ENCODE measurements around the gene MMEL1. TPM values are rescaled to one million over a fixed set of nuclear protein-coding genes. Genes with fewer than 3 reads are reported as not detected.

Gene MMEL1
- total and polyA plus RNA-seq, 7 donors: 0.66 to 37.2 (median 4.2) TPM; not detected in 1

GRCh38 chr1:2564815-2565374, 67.9 kb downstream of the MMEL1 start:
- 14 to 53% methylated on average over 14 of the region's 14 CpGs for WGBS, 2 donors
- no peak for TF ChIP-seq EP300 (IDR thresholded peaks at IDR 0.05)
- TF ChIP-seq POLR2AphosphoS5 (IDR thresholded peaks at IDR 0.05): no peak
- no peak for TF ChIP-seq CTCF (IDR thresholded peaks at IDR 0.05)
- TF ChIP-seq POLR2A (IDR thresholded peaks at IDR 0.05): no peak
- H3K27me3 ChIP-seq: peaks cover 0 to 32% (median 18%) of the 10 kb centered on the region in 3 donors
- no peak overlapping the region for H3K4me3 ChIP-seq
- no peak for DNase-seq
- no peak overlapping the region for H3K27ac ChIP-seq
- peaks cover 0 to 35% (median 7%) of the 10 kb centered on the region in 4 donors for H3K36me3 ChIP-seq
- intact Hi-C loops (cut with DNase I): no loop called here
- H3K4me1 ChIP-seq: no peaks in the 10 kb centered on the region
- H3K9me3 ChIP-seq: no peaks in the 10 kb centered on the region

GRCh38 chr1:2564006-2564814, 68.6 kb downstream of the MMEL1 start:
- intact Hi-C loops (cut with DNase I): no loop called here
- peaks cover 0 to 32% (median 18%) of the 10 kb centered on the region in 3 donors for H3K27me3 ChIP-seq
- H3K9me3 ChIP-seq: no peaks in the 10 kb centered on the region
- H3K36me3 ChIP-seq: peaks cover 0 to 42% (median 9%) of the 10 kb centered on the region in 4 donors
- H3K4me3 ChIP-seq: no peak overlapping the region
- no peak for TF ChIP-seq EP300 (IDR thresholded peaks at IDR 0.05)
- no peak for TF ChIP-seq CTCF (IDR thresholded peaks at IDR 0.05)
- TF ChIP-seq POLR2A (IDR thresholded peaks at IDR 0.05): no peak
- no peak for TF ChIP-seq POLR2AphosphoS5 (IDR thresholded peaks at IDR 0.05)
- no peak overlapping the region for H3K27ac ChIP-seq
- 69 to 83% methylated on average over 20 of the region's 20 CpGs for WGBS, 2 donors
- no peaks in the 10 kb centered on the region for H3K4me1 ChIP-seq
- no peak for DNase-seq

DNA sequence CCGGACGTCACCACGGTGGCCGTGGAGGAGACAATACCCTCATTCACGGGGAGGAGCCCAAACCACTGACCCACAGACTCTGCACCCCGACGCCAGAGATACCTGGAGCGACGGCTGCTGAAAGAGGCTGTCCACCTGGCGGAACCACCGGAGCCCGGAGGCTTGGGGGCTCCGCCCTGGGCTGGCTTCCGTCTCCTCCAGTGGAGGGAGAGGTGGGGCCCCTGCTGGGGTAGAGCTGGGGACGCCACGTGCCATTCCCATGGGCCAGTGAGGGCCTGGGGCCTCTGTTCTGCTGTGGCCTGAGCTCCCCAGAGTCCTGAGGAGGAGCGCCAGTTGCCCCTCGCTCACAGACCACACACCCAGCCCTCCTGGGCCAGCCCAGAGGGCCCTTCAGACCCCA, 69.6 kb downstream of the MMEL1 start:
- Histone ChIP-seq H3K27me3 (peaks cover 0 to 22% (median 18%) of the 10 kb centered on the region in 3 donors), H3K4me1 (peaks cover 0 to 9% (median 7%) of the 10 kb centered on the region in 4 donors), H3K27ac (no peak overlapping the region), H3K36me3 (peaks cover 5 to 52% (median 11%) of the 10 kb centered on the region in 4 donors), H3K4me3 (no peak overlapping the region), H3K9me3 (no peaks in the 10 kb centered on the region)
- TF ChIP-seq CTCF (IDR thresholded peaks at IDR 0.05) (no peak), EP300 (IDR thresholded peaks at IDR 0.05) (no peak), POLR2A (IDR thresholded peaks at IDR 0.05) (no peak), POLR2AphosphoS5 (IDR thresholded peaks at IDR 0.05) (no peak)
- WGBS, 2 donors: 89% methylated on average over 18 of the region's 18 CpGs
- intact Hi-C loops (cut with DNase I): no loop called here
- DNase-seq: no peak

DNA sequence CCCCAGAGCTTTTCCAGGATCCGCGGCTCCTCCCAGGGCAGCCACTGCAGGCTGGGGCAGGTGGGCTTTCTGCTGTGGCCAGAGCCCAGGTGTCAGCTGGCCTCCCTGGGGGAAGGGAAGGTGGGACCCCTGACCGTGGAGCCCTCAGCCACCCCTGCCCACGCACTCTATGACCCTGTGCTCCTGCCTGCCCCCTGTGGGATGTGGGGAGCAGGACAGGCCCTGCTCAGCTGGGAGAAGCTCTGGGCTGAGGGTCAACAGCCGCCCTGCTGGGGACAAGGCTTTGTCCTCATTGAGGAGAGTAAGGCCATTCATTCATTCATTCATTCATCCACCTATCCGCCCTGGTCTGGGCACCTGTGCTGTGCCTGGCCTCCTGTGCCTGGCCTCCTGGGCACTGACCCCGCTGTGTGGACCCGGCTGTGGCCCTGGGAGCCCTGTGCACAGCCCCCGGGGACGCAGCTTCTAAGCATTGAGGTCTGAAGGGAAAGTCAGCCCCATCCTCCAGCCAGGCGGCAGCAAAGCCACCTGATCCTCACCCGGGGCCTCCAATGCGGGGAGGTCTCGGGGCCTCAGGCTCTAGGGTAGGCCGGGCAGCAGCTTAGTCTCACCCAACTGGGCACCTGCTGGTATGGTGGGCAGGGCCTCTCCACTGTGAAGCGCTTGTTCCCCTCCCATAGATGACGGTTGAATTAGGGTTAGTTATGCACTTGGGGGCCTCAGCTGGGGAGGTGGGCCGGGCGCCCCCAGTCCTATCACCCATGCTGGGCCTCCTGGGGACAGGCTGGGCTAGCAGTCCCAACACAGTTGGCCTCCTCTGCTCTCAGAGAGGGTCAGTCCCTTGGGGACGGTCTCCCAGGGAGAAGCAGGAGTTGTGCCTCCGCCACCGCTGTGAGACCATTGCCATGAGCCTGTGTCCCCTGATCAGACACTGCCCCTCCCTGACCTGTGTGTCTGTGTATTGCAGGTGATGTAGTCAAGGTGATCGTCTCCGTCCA, 70.6 kb downstream of the MMEL1 start:
- Histone ChIP-seq H3K9me3 (no peaks in the 10 kb centered on the region), H3K4me3 (no peak overlapping the region), H3K4me1 (peaks cover 0 to 19% (median 16%) of the 10 kb centered on the region in 4 donors), H3K27ac (no peak overlapping the region), H3K27me3 (peaks cover 0 to 16% (median 15%) of the 10 kb centered on the region in 3 donors), H3K36me3 (peaks cover 5 to 58% (median 12%) of the 10 kb centered on the region in 4 donors)
- TF ChIP-seq EP300 (IDR thresholded peaks at IDR 0.05) (no peak), CTCF (IDR thresholded peaks at IDR 0.05) (peak in 1 of 4 experiments; percentile 11)
- intact Hi-C loops (cut with DNase I): no loop called here
- DNase-seq: no peak
- 84 to 91% methylated on average over 24 of the region's 24 CpGs for WGBS, 2 donors

Data from sigmoid colon (tissue), 7 donors.